OCI-LY7 (cell line): ENCODE results near the gene SPESP1.

Experiments
- EZH2phosphoT487 ChIP-seq: fragments of 200-600 bp; sonication (generic); IDR thresholded peaks from 2 replicates; pipeline ENCODE4 v1.6.1; 2018; ENCODE audit warnings: low read depth, borderline replicate concordance, mild to moderate bottlenecking, mixed run types, antibody characterized with exemption, low read length, moderate library complexity, mixed read lengths
- TF ChIP-seq, protein P1 (sequence below): fragments of 200-600 bp; sonication (generic); conservative IDR thresholded peaks from 2 replicates; pipeline ENCODE4 v1.5.1; 2014; ENCODE audit warnings: mild to moderate bottlenecking, antibody characterized with exemption, low read length, moderate library complexity, mixed read lengths

DNA sequence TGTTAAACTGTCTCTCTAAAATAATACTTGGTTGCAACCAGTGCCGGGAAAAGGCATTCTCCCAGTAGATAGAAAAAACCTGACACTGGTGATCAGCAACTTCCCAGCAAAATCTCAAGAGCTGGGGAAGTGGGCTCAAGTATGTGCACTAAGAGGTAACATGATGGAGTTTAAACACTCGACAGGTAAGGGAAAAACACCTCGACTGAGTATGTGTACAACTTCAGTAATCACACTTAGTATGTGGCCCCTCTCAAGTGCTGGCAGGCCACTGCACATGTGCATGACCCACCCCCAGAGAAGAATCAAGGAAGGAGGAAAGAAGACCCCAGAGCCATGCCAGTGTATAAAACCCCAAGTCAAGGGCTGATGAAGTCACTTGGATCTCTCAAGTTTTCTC lies 27.4 kb downstream of the SPESP1 start:
- TF ChIP-seq EZH2phosphoT487, result no peak
- TF ChIP-seq, protein P1, sequence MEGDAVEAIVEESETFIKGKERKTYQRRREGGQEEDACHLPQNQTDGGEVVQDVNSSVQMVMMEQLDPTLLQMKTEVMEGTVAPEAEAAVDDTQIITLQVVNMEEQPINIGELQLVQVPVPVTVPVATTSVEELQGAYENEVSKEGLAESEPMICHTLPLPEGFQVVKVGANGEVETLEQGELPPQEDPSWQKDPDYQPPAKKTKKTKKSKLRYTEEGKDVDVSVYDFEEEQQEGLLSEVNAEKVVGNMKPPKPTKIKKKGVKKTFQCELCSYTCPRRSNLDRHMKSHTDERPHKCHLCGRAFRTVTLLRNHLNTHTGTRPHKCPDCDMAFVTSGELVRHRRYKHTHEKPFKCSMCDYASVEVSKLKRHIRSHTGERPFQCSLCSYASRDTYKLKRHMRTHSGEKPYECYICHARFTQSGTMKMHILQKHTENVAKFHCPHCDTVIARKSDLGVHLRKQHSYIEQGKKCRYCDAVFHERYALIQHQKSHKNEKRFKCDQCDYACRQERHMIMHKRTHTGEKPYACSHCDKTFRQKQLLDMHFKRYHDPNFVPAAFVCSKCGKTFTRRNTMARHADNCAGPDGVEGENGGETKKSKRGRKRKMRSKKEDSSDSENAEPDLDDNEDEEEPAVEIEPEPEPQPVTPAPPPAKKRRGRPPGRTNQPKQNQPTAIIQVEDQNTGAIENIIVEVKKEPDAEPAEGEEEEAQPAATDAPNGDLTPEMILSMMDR, result no peak
